AG08396 (cell line): ENCODE measurements around the gene B3GNT7.

Experiments
- DNase-seq: peaks from one replicate; pipeline ENCODE4 v3.0.0; 2012; ENCODE audit warnings: low spot score, mixed read lengths

Gene B3GNT7

GRCh38 chr2:231384109-231384435 is 11.4 kb upstream of the B3GNT7 start:
- DNase-seq = no peak

GRCh38 chr2:231384970-231385369 is 10.5 kb upstream of the B3GNT7 start:
- DNase-seq = no peak

DNA sequence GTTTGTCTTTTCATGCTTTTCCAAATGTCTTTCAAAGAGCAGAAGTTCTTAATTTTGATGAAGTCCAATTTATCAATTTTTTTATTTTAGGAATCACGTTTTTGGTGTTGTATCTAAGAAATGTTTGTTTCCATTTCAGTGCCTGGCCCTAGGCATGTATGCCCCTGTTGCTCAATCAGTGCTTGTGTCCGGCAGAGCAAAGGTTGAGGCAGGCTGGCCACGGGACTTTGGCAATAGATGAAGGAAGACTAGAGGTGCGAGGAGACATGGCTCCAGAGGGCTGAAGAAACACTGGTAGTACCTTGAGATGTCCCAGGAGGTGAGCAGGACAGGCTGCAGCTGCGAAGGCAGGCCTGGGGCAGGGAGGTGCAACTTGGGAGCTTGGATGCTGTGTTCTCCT is 10.1 kb upstream of the B3GNT7 start:
- no peak for DNase-seq

DNA sequence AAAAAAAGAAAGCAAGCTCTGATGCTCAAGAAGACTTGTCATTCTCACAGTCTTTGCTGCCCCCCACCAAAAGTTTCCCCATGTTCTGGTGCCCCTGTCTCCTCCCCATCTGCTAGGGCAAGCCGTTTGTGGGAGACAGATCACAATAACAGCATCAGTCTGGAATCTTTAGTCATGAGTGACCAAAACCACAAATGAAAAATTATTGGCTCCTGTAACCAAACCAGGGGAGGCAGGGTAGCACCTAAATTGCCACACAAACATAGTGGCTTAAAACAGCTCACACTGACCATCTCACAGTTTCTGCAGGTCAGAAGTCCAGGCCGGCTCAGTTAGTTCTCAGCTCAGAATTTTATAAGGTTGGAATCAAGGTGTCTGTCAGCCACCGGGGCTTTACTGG is 9.1 kb upstream of the B3GNT7 start:
- DNase-seq = peak; percentile 83

GRCh38 chr2:231387904-231388724 is 7.4 kb upstream of the B3GNT7 start:
- peak; percentile 54 for DNase-seq

DNA sequence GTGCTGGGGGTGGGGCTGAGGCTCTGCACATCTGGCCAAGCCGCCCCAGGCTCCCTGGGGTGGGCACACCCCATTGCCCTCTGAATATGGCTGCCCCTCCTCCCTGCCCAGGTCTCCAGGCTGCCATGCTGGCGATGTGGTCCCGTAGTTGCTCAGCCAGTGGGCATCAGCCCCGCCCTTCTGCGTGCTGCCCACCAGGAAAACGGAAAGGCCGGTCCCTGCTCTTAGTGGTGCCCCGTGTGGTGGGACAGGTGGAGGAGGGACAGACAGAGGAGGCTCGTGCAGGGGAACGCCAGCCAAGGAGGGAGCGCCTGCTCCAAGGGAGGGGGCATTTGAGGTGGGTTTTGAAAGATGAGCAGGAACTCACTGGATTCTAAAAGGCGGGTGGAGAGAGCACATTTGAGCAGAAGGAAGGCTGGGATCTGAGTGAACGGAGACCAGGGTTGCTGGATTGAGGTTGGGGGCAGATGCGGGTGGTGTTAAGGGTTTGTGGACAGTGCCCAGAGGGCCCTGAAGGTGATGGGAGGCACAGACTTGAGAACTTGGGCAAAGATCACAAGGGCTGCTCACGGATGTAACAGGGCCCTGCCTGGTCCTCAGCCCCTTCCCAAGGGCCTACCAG is 6.7 kb upstream of the B3GNT7 start:
- no peak for DNase-seq

- no peak for DNase-seq
Observed at GRCh38 chr2:231390667-231391066, 4.8 kb upstream of the B3GNT7 start.

DNA sequence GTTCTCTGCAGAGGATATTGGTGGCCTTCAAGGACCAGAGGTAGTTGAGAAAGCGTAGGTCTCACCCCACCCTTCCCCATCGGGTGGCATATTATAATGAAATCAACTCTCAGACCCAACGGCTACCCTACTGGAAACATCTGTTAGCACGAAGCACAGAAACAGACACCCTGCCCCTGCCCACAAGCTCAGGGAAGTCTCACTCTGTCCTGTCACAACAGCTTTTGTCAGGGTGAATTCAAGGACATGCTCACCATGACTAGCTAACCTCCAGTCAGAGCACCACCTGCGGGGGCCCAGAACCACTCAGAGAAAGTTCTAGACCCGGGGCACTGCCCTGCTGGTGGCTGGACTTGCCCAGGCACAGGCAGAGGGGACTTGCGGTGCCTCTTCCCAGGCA is 3.5 kb upstream of the B3GNT7 start:
- DNase-seq = no peak

DNA sequence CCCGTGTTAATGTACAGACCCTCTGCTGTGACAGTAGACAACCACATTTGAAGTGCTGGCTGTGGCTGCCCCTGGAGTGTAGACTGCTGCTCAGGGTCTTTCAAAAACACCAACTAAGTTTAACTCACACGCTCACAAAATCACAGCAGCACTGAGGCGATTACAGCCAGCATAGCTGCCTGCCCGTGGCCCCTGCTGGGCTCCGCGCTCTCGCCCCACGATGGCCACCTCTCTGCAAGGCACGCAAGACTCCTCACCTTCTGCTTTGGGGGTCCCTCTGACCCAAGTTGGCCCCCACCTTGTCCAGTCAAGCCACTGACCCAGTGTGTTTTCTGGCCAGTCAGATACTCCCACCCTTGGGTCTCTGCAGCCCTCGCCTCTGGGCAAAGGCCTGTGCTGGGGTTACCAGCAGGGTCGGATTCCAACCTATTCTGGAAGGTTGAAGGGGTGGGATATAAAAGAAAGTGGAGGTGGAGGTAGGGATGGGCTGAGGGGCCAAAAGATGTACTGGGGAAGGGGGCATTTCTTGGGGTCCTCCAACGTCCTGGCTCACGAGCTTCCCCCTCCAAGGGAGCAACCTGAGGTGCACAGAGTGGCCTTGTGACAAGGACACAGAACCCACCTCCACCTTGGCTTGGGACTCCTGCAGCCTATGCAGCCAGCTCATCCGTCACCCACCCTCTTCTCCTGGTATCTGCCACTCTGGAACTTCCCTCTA is 2.9 kb upstream of the B3GNT7 start:
- no peak for DNase-seq

- no peak for DNase-seq
Observed at GRCh38 chr2:231393149-231394131, 2.1 kb upstream of the B3GNT7 start.

DNA sequence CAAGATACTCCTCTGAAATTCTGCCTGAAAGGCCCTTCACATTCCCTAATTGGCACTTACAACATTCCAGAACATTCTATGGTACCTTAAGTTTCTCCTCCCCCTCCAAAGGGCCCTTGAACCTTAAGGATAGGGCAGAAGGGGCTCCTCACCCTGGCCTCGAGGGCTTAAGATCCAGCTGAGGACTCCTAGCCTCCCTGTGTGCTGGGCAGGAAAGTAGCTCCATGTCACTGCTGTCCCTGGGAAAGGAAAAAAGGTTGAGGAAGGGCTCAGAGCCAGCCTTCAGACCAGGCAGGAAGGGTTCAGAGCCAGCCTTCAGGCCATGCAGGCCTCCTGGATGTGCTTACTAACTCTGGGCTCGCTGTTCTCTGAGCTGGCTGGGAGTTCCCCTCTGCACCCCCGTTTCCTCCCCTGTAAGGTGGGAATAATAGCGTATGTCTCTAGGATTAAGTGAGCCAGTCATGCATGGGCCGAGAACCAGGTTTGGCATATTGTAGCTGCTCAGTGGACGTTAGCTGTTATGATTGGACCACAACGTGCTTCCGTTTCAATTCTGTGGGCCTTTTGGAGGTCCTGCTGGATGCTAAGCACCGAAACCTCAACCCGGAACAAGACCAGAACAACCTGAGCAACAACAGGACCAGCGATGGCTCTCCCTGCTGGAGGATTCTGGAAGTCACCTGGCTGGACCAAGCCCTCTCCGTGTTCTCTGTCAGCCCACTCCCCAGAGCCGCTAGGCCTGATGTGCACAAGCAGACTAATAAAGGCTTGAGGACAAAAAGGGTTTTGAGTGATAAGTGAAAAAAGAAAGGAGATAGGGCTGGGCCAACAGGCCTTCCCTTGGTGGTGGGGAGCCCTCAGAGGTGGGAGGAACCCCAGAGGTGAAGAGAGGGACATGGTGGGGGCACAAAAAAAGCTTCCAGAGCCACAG is 1.0 kb upstream of the B3GNT7 start:
- DNase-seq = no peak

DNA sequence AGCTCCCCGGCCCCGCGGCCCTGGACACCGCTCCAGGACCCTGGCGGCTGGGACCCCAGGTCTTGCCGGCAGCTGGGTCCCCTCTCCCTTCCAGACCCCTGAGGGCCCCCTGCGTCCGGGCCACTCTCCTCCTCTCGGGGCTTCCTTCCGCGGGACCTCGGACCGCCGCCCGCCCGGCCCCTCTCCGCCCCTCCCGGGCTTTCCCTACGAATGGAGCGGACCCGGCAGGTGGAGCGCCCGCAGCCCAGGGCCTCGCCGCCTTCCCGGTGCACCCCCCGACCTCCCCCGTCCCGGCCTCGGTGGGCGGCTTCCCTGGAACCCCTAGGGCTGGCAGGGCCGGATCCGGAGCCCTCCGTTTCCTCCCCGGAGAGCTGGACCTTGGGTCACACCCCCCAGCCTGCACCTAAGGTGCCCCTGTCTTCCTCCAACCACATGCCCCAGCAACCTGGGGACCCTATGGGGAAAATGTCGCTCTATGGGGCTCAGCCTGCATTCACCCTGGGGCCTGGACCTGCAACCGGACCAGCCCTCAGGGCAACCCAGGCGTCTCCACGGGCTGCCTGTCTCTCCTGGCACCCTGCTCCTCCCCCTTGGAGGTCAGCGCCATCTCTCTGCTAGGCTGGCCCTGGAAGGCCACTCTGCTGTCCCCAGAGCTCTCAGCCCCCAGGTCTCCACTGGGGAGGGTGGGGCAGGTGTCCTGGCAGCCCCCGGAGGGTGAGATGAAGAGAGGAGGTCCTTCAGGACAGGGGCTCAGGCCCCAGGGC is 730 bp downstream of the B3GNT7 start:
- peak; percentile 26 for DNase-seq

- no peak for DNase-seq
Observed at GRCh38 chr2:231397011-231397927, 1.8 kb downstream of the B3GNT7 start.

- no peak for DNase-seq
Observed at GRCh38 chr2:231397928-231398294, 2.4 kb downstream of the B3GNT7 start.

GRCh38 chr2:231398585-231398984 is 3.1 kb downstream of the B3GNT7 start:
- no peak for DNase-seq

GRCh38 chr2:231399046-231399852 is 3.7 kb downstream of the B3GNT7 start:
- no peak for DNase-seq

- peak; percentile 65 for DNase-seq
Observed at GRCh38 chr2:231399853-231400680, 4.6 kb downstream of the B3GNT7 start.
